ENCODE data around the gene NLGN4Y.

GRCh38 chrY:14762903-14763302 is 238.6 kb downstream of the NLGN4Y start:
- TF ChIP-seq CTCF (conservative IDR thresholded peaks at IDR 0.05) (no peak), EZH2 (IDR thresholded peaks at IDR 0.05; ENCODE audit: low read depth) (no peak)

Data from PC-9 (cell line).